HG02870 (cell line): Measurements from ENCODE around the gene MYLK2.

Experiments
- ATAC-seq: cut with Tn5 transposase; IDR thresholded peaks from one replicate; pipeline ENCODE4 v1.9.1; 2021; ENCODE audit warnings: mild to moderate bottlenecking, moderate library complexity; ENCODE audit not compliant: unreplicated experiment

MYLK2 gene

DNA sequence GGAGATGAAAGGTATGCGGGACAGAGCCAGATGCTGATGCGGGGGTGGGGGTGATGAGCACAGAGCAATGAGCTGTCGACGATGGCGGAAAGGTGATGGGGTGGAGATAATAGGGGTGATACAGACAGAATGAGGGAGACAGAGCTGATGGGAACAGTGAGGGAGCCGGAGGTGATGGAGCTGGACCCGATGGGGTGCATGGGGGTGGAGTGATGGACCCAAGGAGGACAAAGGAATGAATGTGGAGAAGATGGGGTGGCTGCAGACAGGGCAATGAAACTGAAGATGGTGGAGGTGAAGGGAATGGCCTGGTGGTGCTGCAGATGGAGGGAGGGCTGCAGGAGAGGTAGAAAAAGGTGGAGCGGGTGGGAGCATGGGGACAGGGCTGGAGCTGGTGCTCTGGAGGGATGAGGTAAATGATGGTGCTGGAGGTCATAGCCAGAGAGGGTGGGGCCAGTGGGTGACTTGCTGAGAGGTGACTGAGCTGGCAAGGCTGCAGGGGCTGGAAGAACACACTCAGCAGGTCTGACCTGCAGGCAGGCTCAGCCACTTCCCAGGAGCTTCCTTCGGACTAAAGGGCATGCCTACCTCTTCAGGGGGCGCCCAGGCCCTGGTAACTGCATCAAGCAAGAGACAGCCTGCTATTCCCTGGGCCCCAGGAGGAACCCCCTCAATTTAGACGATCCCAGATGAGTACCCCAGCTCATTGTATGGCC, 32.2 kb downstream of the MYLK2 start:
- ATAC-seq: no peak

DNA sequence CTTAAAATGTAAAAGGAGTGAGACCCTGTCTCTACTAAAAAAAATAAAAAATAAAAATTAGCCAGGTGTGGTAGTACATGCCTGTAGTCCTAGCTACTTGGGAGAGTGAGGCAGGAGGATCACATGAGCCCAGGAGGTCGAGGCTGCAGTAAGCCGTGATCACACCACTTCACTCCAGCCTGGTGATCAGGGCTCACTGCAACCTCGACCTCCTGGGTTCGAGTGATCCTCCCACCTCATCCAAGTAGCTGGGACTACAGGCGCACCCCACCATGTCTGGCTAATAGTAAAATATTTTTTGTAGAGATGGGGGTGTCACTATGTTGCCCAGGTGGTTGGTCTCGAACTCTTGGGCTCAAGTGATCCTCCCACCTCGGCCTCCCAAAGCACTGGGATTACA, 34.3 kb downstream of the MYLK2 start:
- no peak for ATAC-seq

DNA sequence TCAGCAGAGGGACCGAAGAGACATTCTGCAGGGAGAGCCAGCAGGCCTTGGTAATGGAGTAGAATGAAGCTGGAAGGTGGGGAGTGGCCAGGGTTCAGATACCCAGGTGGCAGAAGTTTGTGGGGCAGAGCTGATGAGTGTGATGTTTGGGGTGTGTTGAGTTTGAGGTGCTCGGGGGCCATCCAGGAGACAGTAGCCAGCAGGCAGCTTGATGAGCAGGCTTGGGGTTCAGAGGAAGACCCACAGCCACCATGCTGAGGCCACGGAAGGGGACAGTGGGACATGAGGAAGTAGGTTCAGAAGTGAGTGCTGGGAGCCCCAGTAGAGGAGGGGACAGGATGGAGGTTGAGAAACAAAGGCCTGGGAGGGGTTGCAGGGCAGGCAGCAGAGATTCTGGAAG, 37.4 kb downstream of the MYLK2 start:
- ATAC-seq: no peak

DNA sequence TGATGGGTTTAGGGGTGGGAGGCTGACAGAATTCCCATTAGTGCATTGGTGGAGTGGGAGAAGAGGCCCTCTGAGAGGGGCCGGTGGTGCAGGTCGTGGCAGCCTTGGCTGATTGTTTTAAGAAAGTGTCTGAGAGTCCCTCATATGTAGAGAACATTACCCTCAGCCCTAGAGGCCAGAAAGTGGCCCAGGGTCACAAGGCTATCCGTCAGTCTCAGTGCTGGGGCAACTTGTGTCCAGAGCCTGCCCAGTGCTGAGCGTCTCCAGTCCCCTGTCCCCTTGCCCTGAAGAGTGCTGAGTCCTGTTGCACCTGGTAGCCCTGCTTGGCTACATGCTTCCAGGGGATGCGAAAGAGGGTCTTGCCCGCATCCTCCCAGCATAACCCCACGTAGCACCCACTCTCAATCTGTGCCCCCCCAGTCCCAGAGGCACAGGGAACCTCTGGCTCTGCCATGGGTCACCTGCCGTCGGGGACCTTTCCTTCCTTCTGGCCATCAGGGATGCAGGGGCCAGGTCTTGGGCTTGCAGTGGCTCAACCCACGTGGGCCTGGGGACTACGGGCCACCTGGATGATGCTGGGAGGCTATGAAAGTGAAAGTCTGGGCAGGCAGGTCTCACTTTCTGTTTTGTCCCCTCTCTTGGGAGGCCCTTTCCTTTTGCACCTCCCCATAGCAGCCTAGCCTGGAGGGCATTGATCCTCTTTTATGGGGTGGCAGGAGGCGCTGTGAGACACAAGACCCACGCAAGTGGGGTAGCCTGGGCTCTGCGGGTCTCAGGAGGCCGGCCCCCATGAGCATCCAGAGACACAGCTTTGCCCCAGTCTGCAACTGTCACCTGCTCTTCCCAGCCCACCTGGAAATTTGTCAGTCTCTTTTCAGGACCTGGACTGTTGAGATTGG, 39.0 kb downstream of the MYLK2 start:
- ATAC-seq: peak; percentile 46

DNA sequence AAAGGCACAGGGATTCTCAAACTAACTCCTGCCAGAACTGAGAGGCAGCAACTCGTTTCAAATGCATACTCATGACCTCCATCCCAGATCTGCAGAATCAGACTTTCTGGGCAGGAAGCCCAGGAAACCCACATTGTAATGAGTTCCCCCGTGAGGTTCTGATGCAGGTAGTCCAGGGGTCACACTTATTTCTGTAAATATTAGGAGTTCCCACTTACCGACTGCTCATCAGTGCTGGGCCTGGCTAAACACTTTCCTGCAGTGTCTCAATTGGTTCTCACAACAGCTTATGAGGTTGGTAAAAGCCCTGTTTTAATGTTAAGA, 39.6 kb downstream of the MYLK2 start:
- ATAC-seq: no peak

DNA sequence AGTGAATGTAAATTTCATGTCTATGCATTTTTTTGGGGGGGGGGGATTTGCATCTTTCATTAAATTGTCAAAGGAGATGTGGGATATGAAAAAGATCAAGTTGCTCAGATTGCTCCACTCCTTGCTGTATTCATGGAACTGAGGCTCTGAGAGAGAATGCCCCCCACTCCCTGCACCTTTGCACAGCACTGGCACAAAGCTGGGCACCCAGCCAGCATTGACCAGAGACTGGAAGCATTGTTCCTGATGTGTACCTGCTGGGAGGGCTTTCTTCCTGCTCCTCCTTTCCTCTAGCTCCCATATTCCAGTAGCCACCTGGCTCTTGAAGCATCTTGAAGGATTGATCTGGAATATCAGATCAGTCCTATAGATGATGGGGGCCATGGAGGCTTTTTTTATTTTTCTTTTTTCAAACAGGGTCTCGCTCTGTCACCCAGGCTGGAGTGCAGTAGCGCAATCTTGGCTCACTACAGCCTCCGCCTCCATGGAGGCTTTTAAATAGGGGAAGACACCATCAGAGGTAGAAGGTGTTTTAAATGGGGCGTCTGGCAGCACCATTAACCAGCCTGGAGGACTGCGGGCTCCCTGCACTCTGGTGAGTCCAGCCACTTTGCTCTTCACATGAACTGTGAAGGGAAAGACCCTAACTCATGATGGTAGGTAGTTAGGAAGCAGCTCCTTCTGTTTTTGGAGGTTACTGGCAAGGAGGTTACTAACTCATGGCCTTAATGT, 40.3 kb downstream of the MYLK2 start:
- ATAC-seq: no peak

DNA sequence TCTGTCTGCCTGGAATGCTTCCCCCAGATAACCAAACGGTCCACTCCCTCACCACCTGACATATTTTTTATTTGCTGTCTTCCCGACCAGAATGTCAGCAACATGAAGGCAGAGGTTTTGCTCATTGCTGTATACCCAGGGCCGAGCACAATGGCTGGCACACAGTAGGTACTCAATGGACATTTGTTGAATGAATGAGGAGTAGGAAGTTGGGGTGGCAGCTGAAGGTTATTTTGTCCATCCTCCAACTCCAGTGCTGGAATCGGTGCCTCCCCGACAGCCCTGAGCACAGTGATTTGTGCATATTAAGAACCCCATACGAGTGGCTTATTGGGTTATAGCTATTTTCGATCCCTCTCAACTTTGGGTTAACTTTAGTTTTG, 40.8 kb downstream of the MYLK2 start:
- ATAC-seq: no peak

DNA sequence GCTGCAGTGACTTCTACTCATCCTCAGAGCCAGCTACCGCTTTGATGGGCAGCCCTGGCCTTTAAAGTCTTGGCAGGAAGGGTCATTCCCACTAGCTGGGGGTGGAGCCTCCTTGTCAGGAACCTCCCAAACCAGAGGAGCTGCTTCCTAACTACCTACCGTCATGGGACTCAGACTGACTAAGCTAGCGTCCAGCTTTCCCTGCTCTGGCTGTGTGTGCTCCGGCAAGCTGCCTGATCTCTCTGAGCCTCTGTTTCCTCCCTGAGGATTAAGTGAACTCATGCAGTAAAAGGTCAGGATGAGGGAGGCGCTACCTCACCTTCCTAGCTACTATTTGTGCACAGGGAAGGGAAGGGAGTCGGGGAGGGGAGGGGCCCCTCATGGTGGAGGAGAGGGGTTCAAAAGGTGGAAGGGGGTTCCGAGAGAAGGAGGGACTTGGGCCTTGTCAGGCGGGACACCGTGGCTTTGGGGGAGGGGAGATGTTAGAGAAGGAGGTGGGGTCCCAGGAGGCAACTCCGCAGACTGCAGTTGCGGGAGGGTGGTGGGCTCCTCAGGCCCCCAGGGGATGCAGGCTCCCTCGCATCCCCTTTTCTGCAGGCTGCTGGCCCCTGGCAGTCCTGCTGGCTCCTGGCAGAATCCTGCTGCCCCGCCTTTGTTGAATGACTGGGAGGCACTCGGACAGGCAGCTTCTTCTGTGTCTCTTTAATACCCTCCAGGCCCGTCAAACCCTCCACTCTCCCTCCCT, 41.4 kb downstream of the MYLK2 start:
- ATAC-seq: no peak

DNA sequence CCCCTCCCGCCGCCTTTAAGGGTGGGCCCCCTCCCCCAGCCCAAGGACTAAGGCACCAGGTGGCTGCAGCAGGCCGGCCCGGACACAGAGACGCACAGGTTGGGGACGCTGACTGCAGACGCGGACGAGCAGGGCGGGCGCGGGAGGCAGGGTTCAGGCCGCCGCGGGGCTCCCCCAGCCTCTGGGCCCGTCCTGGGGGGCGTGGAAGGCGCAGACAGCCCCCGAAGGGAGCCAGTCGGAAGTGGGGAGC, 41.9 kb downstream of the MYLK2 start:
- ATAC-seq: no peak

DNA sequence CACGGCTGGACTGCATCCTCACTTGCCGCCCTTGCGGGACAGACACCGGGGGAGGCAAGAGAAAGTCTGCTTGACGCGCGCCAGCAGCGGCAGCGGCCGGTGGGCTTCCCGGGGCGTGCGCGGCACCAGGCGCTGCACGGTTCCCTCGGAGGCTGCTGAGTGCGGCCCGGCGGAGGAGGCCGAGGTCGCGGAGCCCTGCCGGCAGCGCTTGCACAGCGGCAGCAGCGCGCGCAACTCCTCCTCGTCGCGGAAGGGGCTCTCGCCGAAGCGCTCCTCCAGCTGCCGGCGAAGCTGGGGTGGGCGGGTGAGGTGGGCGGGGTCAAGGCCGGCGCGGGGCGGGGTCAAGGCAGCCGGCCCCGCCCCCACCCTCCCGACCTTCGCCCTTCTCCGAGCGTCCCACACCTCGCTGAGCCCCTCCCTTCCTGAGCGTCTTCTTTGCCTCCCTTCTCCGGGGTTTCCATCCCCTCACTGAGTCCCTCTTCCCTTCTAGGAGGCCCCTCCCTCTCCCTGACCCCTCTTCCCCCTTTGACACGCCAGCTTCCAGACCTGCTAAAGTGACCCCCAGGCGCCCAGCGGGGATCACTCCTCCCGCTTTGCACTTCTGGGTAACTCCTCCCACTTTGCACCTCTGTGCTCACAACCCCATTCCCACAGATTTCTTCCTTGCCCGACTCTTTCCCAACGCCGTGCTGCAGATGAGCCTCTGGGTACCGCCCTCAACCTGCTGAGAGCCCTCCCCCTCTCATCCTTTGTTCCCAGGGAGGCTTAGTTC, 42.4 kb downstream of the MYLK2 start:
- ATAC-seq: no peak

DNA sequence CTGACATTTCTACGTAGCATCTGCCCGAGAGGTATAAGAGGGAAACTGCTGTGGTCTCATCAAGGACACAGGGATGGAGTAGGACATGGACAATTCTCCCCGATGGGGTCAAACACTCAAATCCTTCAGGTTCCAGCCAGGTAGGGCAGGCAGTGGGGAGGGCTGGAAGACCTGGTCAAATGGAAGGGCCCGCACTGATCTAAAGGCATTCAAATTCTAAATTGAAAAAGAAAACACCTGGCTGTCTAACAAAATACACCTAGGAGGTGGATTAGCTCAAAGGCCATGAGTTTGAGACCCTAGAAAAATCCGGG, 43.0 kb downstream of the MYLK2 start:
- no peak for ATAC-seq

DNA sequence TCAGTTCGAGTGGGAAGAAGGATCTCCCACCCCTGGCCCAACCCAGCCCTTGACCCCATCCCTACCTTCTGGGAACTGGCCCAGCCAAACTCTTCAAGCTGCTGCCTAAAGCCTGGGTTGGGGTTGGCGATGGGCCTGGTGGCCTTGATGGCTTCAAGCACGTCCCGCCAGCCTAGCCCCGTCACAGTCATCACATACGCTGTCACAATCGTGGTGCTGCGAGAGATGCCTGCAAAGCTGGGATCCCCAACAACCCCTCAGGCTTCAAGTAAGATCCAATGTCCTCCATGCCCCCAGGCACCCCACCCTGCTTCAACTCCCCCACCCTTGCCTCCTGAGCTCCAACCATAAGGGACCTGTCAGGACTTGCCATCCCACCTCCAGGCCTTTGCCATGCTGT, 43.4 kb downstream of the MYLK2 start:
- no peak for ATAC-seq

DNA sequence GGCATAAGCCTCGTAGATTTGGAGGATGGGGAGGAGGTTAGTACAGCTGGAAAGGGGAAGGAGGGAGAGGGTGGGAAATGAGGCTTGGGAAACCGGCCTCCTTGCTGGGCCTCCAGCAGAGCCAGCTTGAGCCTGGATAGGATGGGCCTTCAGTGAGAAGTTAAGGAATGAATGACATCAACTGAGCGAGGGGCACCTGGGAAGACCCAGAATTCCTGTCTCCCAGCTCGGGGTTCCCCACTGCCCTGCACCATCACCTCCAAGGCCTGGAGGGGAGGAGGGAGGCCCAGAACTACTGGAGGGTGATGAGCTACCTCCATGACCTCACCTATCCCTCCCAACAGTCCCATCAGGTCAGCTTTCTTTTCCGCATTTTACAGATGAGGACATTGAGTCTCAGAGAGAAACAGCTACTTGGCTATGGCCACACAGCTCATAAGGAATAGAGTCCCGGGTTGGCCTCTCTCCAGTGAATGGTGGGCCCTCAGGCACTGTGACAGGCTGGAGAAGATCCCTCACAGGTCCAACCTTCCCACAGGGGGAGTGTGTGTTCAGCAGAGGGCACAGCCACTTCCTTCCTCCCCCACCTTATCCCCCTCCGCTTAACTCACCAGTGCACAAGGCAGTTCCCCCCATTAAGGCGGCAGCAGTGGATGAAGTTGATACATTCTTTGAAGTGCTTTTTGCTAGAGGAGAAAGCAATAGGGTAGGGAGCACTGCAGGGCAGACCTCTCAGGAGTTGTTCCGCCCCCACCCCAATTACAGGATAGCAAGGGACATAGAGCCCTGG, 44.3 kb downstream of the MYLK2 start:
- ATAC-seq: no peak

DNA sequence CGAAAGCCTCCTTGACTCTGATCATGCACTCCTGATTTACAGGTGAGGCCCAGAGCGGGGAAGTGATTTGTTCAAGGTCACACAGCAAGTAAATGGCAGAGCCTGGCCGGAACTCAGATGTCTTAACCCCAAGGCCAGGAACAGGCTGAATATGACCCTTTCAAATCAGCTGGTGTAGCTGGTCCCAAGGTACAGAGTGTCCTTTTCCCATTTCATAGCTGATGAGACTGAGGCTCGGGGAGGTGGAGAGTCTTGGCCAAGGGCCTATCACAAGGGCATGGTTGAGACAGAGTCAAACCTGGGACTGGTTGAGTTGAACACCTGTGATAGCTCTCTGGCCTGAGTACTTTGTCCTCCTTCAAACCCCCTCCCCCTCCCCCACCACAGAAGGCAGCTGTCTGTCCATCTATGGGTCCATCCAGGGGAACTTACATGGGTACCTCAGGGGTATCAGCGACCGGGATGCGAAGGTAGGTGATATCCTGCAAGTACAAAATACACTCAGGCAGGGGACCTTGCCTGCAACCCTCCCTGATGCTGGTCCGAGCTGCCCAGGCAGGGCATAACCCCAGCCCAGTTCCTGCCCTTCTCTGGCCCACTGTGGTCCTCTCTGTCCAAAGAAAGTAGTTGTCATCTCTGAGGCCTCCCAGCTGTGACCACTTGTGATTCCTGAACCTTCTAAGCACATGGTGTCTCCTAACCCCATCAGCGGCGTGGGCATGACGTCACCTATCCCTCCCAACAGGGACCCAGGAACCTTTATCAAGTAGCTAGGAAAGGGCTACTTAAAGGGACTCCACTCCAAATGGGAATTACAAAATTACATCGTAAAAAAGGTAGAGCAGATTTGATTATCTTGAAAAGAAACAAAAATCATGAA, 45.6 kb downstream of the MYLK2 start:
- ATAC-seq: no peak

DNA sequence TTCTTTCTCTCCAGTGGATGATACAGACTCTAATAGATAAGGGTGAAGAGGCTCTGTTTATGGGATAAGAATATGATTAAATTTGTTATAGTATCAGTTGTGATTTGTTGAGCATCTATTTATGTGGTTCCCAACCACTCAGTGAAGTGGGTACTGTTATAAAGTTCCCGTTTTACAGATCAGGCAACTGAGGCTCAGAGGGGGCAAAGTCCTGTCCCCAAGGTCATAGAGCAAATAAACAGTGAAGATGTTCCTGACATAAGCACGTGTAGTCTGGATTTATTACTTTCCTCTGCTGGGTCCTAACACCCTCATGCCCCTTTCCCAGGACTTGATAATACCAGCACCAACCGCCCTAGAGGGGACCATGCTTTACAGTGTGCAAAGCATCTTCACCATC, 47.1 kb downstream of the MYLK2 start:
- ATAC-seq: no peak

DNA sequence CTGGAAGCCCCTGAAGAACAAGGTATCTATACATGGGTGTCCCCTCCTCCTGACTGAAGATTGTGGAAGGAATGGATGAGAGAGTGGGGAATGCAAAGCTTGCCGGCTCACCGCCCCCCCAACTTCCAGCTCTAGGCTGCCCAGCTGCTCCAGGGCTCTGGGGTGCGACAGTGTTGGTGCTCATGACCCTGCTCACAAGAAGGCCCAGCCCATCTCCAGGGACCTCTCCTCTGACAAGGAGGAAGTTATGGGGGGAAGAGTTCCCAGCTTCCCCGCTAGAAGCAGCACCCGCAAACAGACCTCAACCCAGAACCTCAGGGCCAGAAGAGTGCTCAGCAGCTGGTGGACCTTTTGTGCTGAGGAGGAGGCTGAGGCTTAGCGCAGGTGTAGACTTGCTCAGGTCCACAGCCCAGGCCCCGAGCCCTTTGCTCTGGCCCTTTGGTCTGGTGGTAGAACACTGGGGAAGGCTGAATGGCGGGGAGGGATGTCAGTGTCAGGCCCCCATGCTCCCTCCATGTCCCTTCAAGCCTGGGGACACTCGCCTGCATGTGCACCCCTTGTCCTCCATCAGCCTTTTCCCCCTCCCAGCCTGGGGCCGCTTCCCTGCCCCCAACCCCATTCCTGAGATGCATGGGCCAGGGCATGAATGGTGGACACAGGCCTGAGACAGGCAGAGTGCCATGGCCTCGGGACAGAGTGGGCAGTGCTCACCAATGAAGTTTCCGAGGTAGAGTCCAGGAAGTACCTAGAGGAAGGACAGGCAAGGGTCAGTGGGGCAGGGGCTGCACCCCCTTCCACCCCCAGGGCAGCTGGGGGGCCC, 49.9 kb downstream of the MYLK2 start:
- ATAC-seq: no peak

DNA sequence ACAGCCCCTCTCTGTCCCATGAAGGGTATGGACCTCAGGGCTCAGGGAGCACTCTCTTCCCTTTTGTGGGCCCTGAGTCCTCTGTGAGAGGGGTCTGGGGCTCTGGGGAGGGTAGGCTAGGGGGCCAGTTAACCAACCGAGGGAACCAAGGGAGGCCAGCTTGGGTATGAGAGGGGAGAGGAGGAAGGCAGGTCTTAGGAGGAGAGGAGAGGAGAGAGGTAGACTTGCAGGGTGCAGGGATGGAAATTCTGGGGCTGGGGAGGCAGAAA, 50.5 kb downstream of the MYLK2 start:
- ATAC-seq: no peak

DNA sequence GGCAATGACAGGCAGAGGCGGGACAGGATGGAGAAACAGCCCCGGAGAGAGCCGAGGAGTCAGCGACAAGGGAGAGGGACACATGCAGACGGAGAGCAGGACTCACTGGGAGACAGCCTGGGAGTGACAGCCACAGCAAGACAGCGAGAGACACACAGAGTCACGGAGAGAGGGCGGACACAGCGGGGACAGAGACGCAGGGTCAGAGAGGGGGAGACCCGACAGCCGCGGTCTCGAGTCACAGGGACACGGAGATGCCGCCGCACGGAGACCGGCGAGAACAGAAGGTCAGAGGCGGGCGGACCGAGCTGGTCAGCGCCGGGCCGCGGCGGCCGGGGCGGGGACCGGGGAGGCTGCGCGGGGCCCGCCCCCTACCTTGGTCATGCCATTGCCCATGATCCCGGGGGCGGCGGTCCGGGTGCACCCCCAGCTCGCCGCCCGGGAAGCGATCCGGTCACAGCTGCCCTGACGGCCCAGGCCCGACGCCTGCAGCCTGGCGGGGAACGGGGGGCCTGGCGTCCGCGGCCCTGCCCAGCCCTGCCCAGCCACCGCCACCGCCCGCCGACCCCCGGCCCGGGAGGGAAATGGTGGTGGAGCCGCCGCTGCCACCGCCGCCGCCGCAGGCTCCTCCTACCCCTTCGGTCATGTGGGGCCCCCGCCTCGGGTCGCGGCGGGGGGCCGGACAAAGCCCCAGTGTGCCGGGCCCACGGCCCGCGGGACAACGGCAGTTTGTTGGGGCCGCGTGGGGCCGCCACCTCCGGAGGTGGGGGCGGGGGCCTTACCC, 51.0 kb downstream of the MYLK2 start, which contains the start of the genes DUSP15 and TTLL9:
DUSP15 (minus strand) TSS at position 586 of the 784 bp plus-strand sequence; CDS start at position 396, 190 bp downstream.
TTLL9 (plus strand) TSS at position 693 of the 784 bp plus-strand sequence. CDS start 493 bp downstream, outside the sequence.
- no peak for ATAC-seq
